Hematopoietic multipotent progenitor cell treated with erythropoietin and hydrocortisone succinate and interleukin-3 and kit ligand, for 6 days (in vitro differentiated cells): ENCODE results near the gene ZC3H10.
"Not testable (repeated sequence)": the region's sequence is repeated elsewhere in the genome, so short reads cannot be mapped to it uniquely, and the experiment has no call there.

Experiments used
- DNase-seq: peaks from one replicate; pipeline ENCODE4 v3.0.0-alpha.2; 2015

ZC3H10 gene

DNA sequence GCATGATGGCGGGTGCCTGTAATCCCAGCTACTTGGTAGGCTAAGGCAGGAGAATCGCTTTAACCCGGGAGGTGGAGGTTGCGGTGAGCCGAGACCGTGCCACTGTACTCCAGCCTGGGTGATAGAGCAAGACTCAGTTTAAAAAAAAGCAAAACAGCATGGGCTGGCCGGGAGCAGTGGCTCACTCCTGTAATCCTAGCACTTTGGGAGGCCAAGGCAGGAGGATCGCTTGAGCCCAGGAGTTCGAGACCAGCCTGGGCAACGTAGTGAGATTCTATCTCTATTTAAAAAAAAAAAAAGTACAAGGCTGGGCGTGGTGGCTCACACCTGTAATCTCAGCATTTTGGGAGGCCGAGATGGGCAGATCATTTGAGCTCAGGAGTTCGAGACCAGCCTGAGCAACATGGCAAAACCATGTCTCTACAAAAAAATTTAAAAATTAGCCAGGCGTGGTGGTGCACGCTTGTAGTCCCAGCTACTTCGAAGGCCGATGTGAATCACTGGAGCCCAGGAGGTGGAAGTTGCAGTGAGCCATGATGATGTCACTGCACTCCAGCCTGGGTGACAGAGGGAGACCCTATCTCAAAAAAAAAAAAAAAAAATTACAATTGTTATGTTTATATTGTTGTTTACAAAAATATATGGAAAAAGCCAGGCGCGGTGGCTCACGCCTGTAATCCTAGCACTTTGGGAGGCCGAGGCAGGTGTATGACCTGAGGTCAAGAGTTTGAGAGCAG is 38.6 kb downstream of the ZC3H10 start:
- DNase-seq: not testable (repeated sequence)

DNA sequence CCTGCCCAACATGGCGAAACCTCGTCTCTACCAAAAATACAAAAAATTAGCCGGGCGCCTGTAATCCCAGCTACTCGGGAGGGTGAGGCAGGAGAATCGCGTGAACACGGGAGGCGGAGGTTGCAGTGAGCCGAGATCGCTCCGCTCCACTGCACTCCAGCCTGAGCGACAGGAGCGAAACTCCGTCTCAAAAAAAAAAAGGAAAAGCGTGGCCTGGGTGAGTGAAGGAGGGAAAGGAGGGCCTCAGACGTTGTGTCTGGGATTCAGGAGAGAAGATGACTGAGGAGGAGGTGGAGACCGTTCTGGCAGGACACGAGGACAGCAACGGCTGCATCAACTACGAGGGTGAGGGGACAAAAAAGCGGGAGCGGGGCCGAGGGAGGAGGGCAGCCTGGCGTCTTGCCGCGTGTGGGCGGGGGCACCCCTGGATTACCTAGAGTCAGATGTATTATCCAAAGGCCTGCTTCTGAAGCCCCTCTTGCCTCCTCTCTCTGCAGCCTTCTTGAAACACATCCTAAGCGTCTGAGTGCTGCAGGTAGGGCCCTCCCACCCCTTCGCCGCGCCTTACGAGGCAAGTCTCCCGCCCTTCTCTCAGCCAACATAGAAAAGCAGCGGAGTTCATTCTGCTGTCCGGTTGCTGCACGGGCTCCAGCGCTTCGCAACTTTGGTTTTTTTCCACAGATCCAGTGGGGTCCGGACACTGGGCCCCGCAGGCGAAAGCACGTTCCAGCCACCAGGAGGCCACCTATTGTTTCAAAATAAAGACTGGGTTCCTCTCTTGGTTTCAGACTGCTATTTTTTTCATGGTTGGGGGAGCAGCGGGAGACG is 39.3 kb downstream of the ZC3H10 start:
- DNase-seq: peak; percentile 81

DNA sequence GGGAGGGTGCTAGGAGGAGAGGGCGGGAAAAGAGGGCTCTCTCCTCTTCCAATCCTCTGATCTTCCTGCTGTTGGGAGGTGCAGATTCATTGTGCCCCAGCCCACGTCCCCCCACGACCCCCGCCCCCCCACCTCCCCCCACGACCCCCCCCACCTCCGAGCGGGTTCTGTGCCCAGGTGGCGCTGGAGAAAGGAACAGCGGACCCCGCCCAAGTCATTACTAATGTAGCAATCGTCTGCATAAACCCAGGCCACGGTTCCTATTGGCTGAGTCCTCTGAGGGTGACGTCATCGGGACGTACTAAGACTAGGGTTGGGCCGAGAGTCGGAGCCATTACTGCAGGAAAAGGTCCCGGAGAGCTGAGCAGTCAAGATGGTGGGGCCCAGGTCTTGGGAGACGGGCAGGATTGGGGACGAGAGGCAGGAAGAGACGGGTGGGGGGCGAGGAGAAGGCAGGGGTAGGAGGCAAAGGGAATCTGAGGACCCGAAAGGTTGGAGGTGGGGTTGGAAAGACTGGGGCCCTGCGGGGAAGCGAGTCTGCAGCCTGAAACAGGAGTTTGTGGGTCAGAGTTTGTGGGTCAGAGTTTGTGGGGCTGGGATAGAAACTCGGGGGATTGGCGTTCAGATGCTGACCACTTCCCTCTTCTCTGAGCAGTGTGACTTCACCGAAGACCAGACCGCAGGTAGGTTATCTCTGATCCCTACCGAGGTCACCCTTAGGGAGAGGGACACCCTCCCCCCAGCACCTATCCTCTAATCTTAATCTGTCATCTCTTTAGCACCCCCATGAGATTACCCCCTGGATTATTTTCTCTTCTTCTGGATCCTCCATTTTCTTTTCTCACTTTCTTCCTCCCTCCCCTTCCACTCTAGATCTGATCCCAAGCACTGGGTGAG is 40.2 kb downstream of the ZC3H10 start, which contains the start of gene MYL6:
Gene MYL6, plus strand, starts transcription at position 331 of the 897 bp plus-strand sequence. Its CDS starts 43 bp downstream, at position 374.
- DNase-seq: peak; percentile 100

DNA sequence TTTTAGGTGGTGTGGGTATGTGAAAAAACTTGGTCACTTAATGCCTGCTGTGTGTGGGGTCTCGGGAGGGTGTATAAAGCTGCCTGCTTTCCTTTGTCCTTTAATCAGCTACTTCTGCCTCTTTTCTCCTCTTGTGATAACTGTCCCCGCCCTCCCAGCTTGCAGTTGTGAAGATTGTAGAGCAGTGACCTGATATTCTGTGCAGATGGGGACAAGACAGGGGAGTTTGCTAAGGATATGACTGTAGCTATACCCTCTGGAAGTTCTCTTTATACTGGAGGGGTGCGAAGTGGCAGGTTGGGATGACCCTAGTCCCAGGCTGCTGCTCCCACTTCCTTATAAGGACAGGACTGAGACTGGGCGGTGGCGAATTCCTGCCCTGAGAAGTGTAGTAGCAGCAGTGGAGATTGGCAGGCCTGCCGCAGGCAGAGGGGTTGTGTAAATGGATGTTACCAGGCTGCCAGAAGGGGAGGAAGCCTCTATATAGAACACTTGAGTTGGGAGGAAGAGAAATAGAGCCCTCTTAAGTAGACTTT is 40.9 kb downstream of the ZC3H10 start:
- DNase-seq: peak; percentile 77

DNA sequence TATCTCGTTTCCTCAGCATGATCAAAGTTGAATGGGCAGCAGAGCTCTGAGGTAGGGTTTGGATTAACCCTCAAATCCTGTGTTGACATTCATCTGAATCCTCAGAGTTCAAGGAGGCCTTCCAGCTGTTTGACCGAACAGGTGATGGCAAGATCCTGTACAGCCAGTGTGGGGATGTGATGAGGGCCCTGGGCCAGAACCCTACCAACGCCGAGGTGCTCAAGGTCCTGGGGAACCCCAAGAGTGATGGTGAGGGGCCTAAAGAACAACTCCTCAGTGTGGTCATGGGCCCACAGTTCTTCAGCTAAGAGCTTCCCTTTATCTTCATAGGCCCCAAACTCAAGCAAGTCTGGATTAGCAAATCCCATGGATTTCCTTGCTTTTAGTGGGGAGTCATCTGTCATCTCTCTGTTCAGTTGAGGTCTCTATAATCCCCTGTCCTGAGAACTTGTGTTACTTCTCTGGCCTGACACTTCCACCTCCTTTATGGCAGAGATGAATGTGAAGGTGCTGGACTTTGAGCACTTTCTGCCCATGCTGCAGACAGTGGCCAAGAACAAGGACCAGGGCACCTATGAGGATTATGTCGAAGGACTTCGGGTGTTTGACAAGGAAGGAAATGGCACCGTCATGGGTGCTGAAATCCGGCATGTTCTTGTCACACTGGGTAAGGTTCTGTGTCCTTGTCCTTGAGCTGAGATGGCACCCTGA is 41.6 kb downstream of the ZC3H10 start:
- no peak for DNase-seq

DNA sequence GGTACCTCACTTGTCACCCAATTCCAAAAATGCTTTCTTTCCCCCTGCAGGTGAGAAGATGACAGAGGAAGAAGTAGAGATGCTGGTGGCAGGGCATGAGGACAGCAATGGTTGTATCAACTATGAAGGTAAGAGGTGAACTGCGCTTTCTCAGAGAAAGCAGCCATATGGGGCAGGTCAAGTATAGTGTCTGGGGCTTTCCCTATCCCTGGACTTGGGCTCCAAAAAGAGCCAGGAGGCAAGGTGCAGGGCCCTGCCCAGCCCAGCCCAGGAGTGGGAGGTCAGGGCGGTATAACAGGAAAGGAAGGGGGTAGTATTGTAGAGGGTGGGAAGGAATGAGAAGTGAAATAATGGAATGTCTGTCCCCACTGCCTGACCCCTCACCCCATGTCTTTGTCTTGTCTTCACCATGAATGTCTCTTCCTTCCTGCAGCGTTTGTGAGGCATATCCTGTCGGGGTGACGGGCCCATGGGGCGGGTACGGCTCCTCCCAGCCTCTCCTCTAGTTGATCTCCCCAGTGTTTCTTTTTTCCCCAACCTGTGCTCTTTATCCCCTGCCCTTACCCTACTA is 42.2 kb downstream of the ZC3H10 start:
- peak; percentile 45 for DNase-seq

DNA sequence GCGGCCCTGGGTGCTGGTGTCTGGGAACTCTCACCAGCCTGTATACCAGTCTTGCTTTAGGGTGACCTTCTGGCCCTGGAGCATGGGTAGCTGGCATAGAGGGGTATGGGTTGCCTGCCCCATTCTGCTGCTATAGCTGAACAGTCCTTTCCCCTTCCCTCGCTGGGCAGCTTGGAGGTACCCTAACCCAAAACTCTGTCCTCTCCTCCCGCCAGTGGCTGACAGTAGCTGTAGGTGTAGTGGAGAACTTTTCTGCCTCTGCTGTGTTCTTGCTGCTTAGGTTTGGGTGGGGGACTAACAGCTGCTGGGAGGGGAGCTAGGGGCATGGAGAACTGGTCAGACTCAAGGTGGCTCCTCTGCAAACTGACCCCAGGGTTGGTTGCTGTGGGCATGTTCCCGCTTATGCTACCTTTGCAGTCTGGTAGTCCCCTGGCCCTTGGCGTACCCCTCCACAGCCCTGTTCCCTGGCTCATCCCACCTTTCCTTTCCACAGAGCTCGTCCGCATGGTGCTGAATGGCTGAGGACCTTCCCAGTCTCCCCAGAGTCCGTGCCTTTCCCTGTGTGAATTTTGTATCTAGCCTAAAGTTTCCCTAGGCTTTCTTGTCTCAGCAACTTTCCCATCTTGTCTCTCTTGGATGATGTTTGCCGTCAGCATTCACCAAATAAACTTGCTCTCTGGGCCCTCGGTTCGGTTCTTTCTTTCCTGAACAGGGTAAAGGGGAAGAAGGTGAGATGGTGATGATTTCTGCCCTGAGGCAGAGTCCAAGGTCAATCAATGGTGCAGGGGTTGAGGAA is 43.0 kb downstream of the ZC3H10 start:
- DNase-seq: no peak

DNA sequence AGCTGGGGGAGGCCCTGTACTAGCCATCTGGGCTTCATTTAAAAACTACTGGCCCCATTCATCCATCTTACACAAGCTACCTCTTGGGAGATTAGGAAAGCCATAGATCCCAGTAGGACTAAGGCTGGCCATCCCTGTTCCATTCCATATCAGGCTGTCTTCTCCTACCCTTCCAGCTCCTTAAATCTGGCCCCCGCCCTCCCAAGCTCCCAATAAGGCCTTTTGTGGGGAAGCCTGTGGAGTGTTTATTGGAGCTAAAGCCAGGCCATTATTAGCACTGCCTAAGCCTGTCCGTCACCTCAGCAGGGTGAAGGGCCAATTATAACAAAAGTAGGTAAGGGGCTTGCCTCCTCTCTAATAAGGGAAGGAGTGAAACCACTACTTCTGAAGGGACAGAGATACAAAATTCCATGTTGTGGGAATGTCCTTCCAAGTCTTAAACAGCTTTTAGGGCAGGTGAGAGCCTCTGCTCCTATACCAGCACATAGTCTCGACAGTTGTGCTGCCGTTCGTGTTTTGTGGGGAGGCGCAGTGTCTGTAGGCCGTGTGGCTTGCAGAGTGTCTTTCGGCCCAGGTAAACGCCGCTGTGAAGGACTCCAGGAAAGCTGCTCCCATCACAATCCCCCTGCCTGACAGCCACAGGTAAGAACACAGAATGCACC is 43.8 kb downstream of the ZC3H10 start:
- no peak for DNase-seq

DNA sequence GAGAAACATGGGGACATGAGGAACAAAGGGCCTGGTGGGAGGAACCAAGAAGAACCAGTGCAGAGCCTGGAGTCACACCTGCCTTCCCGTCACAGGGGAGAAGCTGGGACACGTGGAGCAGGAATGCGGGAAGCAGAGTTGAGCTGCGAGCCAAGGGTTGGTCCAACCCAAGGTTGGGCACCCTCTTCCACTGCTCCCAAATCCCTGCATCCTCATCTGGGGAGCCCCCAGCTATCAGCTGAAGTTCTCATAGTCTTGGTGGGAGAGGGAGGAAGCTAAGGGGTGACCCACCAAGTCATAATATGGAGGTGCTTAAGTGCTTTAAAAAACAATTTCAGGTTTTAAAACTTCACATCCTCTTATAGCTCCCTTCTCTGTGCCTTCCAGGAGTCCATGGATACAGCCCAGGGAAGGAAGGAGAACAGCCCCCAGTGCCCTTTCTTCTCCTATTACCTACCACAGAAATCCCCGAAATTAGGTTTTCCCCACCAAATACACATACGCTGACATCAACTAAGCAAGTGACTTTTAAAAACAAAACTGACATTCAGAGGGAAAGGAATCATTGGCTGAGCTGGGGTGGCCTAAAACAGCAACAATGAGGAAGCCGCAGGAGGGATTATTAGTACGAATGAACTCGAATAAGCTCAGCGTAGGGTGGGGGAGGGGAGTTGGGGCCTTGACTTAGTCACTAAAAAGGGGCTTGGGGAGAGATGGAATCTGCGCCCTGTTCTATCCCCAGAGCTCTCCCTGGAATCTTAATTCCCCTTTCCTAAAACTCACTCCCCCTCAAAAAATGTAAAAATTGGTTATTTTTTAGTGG is 44.6 kb downstream of the ZC3H10 start:
- no peak for DNase-seq

DNA sequence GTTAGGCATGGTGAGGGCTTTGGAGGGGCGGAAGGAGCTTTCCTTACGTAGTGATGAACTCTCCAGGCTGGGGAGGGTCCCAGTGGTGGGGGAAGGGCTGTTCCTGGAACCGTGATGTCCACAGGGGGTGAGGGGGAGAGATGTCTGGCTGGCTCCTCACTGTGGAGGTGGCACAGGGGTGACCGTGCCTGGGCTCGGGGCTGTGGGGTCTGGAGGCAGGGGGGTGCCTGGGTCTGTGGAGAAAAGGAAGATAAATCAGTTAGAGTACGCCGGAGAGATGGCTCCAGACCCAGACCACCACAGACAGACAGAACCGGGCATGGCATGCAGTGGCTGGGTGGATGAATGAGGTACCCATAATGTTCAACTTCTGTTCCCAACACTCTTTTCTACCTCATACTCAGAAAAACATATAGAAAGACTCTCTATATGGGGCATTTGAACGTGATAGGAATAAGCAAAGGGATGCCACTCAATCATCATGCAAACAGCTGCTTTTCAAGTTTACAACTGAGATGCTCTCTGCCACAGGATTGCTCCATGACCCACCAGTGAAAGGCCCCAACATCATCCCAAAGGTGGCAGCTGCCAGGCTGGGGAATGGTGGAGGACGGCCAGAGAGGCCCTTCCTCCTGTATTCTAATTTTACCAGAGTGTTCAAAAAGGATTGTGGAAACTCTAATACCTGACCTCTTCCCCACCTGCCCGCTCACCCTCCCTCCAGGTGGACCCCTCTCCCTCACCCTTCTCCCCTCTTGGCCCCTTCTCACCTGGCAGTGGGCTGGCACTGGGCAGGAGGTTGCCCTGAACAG is 45.7 kb downstream of the ZC3H10 start:
- DNase-seq: no peak

DNA sequence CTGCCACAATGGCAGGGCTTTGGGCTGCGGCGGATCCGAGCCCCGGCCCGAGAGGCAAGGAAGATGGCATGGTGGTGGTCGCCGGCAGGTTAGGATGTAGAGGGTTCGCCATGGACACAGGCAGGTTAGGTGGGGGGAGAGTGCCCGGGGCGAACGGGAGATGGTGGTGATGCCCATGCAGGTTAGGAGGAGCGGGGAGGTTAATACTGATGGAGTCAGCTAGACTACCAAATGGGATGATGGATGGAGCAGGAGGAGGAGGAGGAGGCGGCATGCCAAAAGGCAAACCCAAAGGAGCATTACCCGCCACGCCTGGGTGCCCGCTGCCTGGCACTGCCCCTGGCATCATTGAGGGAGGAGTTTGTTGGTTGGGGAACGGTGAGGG is 46.3 kb downstream of the ZC3H10 start:
- no peak for DNase-seq

DNA sequence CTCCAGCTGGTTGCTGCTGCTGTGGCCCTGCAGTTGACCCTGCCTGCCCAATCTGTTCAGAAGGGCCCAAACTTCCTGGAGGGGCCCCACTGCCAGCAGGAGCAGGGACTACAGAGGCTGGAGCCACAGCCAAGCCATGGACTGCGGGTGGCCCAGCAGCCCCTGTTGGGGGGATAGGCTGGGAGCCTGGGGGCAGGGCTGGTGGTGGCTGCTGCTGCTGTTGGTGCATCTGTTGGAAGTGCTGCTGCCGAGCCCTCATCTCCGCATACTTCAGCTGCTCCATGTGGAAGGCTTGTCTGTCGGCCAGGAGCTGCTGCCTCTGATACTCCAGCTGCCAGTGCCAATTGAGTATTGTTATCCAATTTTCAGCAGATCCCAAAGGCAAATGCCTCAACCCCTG is 47.3 kb downstream of the ZC3H10 start:
- DNase-seq: no peak

DNA sequence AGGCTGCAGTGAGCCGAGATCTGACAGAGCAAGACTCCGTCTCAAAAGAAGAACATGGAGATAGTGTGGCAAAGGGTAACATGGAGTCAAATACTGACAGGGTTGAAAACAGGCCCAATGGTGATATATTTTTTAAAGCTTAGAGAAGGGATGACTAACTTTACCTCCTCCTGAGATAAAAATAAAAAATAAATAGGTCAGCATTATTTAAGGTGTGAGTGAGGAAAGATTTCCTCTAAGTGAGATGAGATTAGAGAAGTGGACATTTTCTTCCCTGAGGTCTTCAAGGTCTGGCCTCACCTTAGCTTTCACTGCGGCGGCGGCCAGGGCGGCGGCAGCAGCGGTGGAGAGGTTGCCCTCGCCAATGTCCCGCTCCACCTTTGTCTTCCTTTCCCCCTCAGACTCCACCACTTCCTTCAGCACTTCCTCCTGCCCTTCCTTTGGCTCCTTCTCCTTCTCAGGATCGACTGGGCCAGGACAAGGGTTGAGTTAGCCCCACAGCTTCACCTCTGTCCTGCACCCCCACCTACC is 51.2 kb downstream of the ZC3H10 start:
- DNase-seq: no peak

DNA sequence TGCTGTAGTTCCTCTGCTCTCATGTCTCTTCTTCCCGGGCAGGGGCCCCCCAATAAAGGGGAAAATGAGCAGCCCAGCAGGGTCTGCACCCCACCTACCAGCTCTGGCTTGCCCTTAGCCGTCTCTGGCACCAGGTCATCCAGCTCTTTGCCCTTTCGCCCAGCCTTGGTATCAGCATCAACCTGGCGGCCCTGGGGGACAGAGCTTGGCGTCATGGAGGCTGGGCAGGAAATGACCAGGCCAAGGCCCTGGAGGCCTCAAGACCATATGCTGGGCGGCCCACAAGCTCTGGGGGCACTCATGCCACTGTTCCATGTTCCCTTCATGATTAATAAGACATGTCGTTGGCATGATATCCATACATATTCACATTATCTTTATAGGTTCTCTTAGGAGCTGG is 54.8 kb downstream of the ZC3H10 start:
- no peak for DNase-seq
